Neural cell (in vitro differentiated cells): ENCODE data around the gene PAQR3. TPM values are rescaled to one million over a fixed set of nuclear protein-coding genes. Genes with fewer than 3 reads are reported as not detected.

Source experiments
- H2AFZ ChIP-seq: fragments of 200-600, 300-800 bp; sonication (generic), shearing (Covaris generic); 2 replicates; pipeline ENCODE4 v1.6.0; 2014; ENCODE audit warnings: low read depth, mild to moderate bottlenecking, antibody characterized with exemption, low read length, moderate library complexity
- H3F3A ChIP-seq: fragments of 200-600 bp; shearing (Covaris generic); 2 replicates; pipeline ENCODE4 v1.6.1; 2016; ENCODE audit warnings: mild to moderate bottlenecking, moderate library complexity, mixed read lengths, antibody characterized with exemption, low read length; ENCODE audit not compliant: insufficient read depth, poor library complexity, severe bottlenecking
- H3K27ac ChIP-seq: fragments of 200-600, 300-800 bp; sonication (generic), shearing (Covaris generic); 2 replicates; pipeline ENCODE4 v1.5.1; 2014; ENCODE audit warnings: mild to moderate bottlenecking, low read length, moderate library complexity
- H3K27me3 ChIP-seq: fragments of 300-800, 200-600 bp; sonication (generic), shearing (Covaris generic); 2 replicates; pipeline ENCODE4 v1.6.0; 2014; ENCODE audit warnings: mild to moderate bottlenecking, low read depth, low read length, moderate library complexity; ENCODE audit not compliant: insufficient read depth
- H3K36me3 ChIP-seq: fragments of 300-800, 200-600 bp; sonication (generic), shearing (Covaris generic); 2 replicates; pipeline ENCODE4 v1.5.1; 2014; ENCODE audit warnings: mild to moderate bottlenecking, antibody characterized with exemption, low read length, moderate library complexity; ENCODE audit not compliant: insufficient read depth
- H3K4me2 ChIP-seq: fragments of 300-800, 200-600 bp; sonication (generic), shearing (Covaris generic); 2 replicates; pipeline ENCODE4 v1.6.0; 2014; ENCODE audit warnings: mild to moderate bottlenecking, low read length
- H3K4me3 ChIP-seq: fragments of 300-800, 200-600 bp; sonication (generic), shearing (Covaris generic); 2 replicates; pipeline ENCODE4 v1.5.1; 2014; ENCODE audit warnings: mild to moderate bottlenecking, low read length, moderate library complexity
- H3K79me2 ChIP-seq: fragments of 200-600 bp; shearing (Covaris generic); replicated peaks from 2 replicates; pipeline ENCODE4 v1.6.0; 2014; ENCODE audit warnings: mild to moderate bottlenecking, low read length, moderate library complexity; ENCODE audit not compliant: insufficient read depth
- H3K9ac ChIP-seq: fragments of 300-800, 200-600 bp; sonication (generic), shearing (Covaris generic); 2 replicates; pipeline ENCODE4 v1.6.1; 2016; ENCODE audit warnings: mild to moderate bottlenecking, low read length, mixed read lengths
- H3K9me2 ChIP-seq: fragments of 200-600 bp; shearing (Covaris generic); 2 replicates; pipeline ENCODE4 v1.6.1; 2016; ENCODE audit warnings: mild to moderate bottlenecking, low read length, mixed read lengths; ENCODE audit not compliant: insufficient read depth
- H3K9me3 ChIP-seq: fragments of 200-600, 300-800 bp; sonication (generic), shearing (Covaris generic); 2 replicates; pipeline ENCODE4 v1.6.1; 2016; ENCODE audit warnings: mild to moderate bottlenecking, mixed run types, low read length, moderate library complexity, mixed read lengths
- H4K20me1 ChIP-seq: fragments of 200-600 bp; shearing (Covaris generic); 2 replicates; pipeline ENCODE4 v1.6.1; 2016; ENCODE audit warnings: mild to moderate bottlenecking, mixed run types; ENCODE audit not compliant: insufficient read depth
- CTCF ChIP-seq: fragments of 450-650 bp; IDR thresholded peaks from 2 replicates; pipeline ENCODE4 v1.5.1; 2014; ENCODE audit warnings: antibody characterized with exemption, mild to moderate bottlenecking, moderate library complexity; ENCODE audit not compliant: poor library complexity, severe bottlenecking
- EP300 ChIP-seq: fragments of 450-650 bp; conservative IDR thresholded peaks from 2 replicates; pipeline ENCODE4 v1.6.1; 2014; ENCODE audit warnings: antibody characterized with exemption, mild to moderate bottlenecking, moderate library complexity; ENCODE audit not compliant: poor library complexity, severe bottlenecking
- EZH2 ChIP-seq: fragments of 200-600, 300-800 bp; shearing (Covaris generic), sonication (generic); IDR thresholded peaks from 2 replicates; pipeline ENCODE4 v1.6.1; 2014; ENCODE audit warnings: antibody characterized with exemption, low read length, borderline replicate concordance, mild to moderate bottlenecking; ENCODE audit not compliant: insufficient read depth, poor library complexity, severe bottlenecking
- MXI1 ChIP-seq: fragments of 450-650 bp; conservative IDR thresholded peaks from 2 replicates; pipeline ENCODE4 v1.6.1; 2014; ENCODE audit warnings: antibody characterized with exemption, mild to moderate bottlenecking; ENCODE audit not compliant: poor library complexity, severe bottlenecking
- POLR2AphosphoS5 ChIP-seq: IDR thresholded peaks from 2 replicates; pipeline ENCODE4 v1.6.1; 2012
- RAD21 ChIP-seq: fragments of 450-650 bp; conservative IDR thresholded peaks from 2 replicates; pipeline ENCODE4 v1.6.1; 2014; ENCODE audit warnings: antibody characterized with exemption, mild to moderate bottlenecking, moderate library complexity
- REST ChIP-seq: IDR thresholded peaks from 2 replicates; pipeline ENCODE4 v1.6.1; 2012; ENCODE audit warnings: borderline replicate concordance
- SMC3 ChIP-seq: fragments of 450-650 bp; conservative IDR thresholded peaks from 2 replicates; pipeline ENCODE4 v1.6.1; 2014; ENCODE audit warnings: antibody characterized with exemption, mild to moderate bottlenecking, moderate library complexity; ENCODE audit not compliant: poor library complexity
- TAF1 ChIP-seq: IDR thresholded peaks from 2 replicates; pipeline ENCODE4 v1.6.1; 2012; ENCODE audit warnings: low read depth
- polyA plus RNA-seq: library from polyadenylated mRNA; depleted of rRNA; stranded (reverse); fragments of >200 nt; gene quantifications from 2 replicates; pipeline ENCODE4 v1.2.3, GENCODE V29; 2014

The PAQR3 gene
- polyA plus RNA-seq, 1 donor from 2014 or later, result 123 TPM

GRCh38 chr4:78902298-78902697 is 36.9 kb downstream of the PAQR3 start:
- H3K36me3 ChIP-seq, result no peaks in the 10 kb centered on the region
- H3K4me3 ChIP-seq, result no peak overlapping the region
- H3K4me2 ChIP-seq, result no peak overlapping the region
- H2AFZ ChIP-seq, result no peak overlapping the region
- H4K20me1 ChIP-seq, result no peaks in the 10 kb centered on the region
- no peaks in the 10 kb centered on the region for H3K79me2 ChIP-seq
- H3K27ac ChIP-seq, result no peak overlapping the region
- H3K9ac ChIP-seq, result no peak overlapping the region
- no peaks in the 10 kb centered on the region for H3K27me3 ChIP-seq
- TF ChIP-seq CTCF (no peak), REST (no peak), RAD21 (no peak), TAF1 (no peak)
- no peaks in the 10 kb centered on the region for H3K9me2 ChIP-seq
- no peaks in the 10 kb centered on the region for H3K9me3 ChIP-seq
- H3F3A ChIP-seq, result no peaks in the 10 kb centered on the region

GRCh38 chr4:78901882-78902281 is 37.4 kb downstream of the PAQR3 start:
- no peaks in the 10 kb centered on the region for H3K9me2 ChIP-seq
- no peaks in the 10 kb centered on the region for H3K79me2 ChIP-seq
- H3K9me3 ChIP-seq, result no peaks in the 10 kb centered on the region
- H3F3A ChIP-seq, result no peaks in the 10 kb centered on the region
- H3K9ac ChIP-seq, result no peak overlapping the region
- no peak overlapping the region for H3K4me3 ChIP-seq
- TF ChIP-seq CTCF, result no peak
- no peak overlapping the region for H3K27ac ChIP-seq
- no peaks in the 10 kb centered on the region for H3K27me3 ChIP-seq
- H3K36me3 ChIP-seq, result no peaks in the 10 kb centered on the region
- no peak overlapping the region for H3K4me2 ChIP-seq
- H4K20me1 ChIP-seq, result no peaks in the 10 kb centered on the region
- no peak overlapping the region for H2AFZ ChIP-seq

GRCh38 chr4:78899302-78899701 is 39.9 kb downstream of the PAQR3 start:
- H3F3A ChIP-seq, result no peaks in the 10 kb centered on the region
- no peaks in the 10 kb centered on the region for H3K9me3 ChIP-seq
- H3K4me2 ChIP-seq, result no peak overlapping the region
- no peak overlapping the region for H3K27ac ChIP-seq
- no peaks in the 10 kb centered on the region for H3K79me2 ChIP-seq
- H3K36me3 ChIP-seq, result no peaks in the 10 kb centered on the region
- no peaks in the 10 kb centered on the region for H3K9me2 ChIP-seq
- no peak overlapping the region for H3K9ac ChIP-seq
- H4K20me1 ChIP-seq, result no peaks in the 10 kb centered on the region
- TF ChIP-seq EP300 (no peak), SMC3 (no peak), CTCF (no peak), EZH2 (no peak), MXI1 (no peak), REST (no peak), RAD21 (no peak), POLR2AphosphoS5 (no peak), TAF1 (no peak)
- no peak overlapping the region for H3K4me3 ChIP-seq
- H2AFZ ChIP-seq, result no peak overlapping the region
- no peaks in the 10 kb centered on the region for H3K27me3 ChIP-seq
